Thyroid gland (tissue), 4 donors: ENCODE data around the gene LTBP3.

Experiments used
- POLR2A ChIP-seq, 2 donors: fragments of 450-650 bp; IDR thresholded peaks; one replicate each; pipeline ENCODE4 v1.6.1; 2017; ENCODE audit warnings: antibody characterized with exemption in 2 of 2, mild to moderate bottlenecking in 2 of 2, moderate library complexity in 1 of 2
- TF ChIP-seq, protein P1 (sequence below), 6 experiments: fragments of 200-600 bp in 3 of 6; fragments of 450-650 bp in 3 of 6; sonication (generic) in 3 of 6; IDR thresholded peaks; one replicate each; pipeline ENCODE4 v1.5.1; 2016 to 2019; ENCODE audit warnings: antibody characterized with exemption in 6 of 6, mild to moderate bottlenecking in 2 of 6, inconsistent platforms in 1 of 6, moderate library complexity in 1 of 6

DNA sequence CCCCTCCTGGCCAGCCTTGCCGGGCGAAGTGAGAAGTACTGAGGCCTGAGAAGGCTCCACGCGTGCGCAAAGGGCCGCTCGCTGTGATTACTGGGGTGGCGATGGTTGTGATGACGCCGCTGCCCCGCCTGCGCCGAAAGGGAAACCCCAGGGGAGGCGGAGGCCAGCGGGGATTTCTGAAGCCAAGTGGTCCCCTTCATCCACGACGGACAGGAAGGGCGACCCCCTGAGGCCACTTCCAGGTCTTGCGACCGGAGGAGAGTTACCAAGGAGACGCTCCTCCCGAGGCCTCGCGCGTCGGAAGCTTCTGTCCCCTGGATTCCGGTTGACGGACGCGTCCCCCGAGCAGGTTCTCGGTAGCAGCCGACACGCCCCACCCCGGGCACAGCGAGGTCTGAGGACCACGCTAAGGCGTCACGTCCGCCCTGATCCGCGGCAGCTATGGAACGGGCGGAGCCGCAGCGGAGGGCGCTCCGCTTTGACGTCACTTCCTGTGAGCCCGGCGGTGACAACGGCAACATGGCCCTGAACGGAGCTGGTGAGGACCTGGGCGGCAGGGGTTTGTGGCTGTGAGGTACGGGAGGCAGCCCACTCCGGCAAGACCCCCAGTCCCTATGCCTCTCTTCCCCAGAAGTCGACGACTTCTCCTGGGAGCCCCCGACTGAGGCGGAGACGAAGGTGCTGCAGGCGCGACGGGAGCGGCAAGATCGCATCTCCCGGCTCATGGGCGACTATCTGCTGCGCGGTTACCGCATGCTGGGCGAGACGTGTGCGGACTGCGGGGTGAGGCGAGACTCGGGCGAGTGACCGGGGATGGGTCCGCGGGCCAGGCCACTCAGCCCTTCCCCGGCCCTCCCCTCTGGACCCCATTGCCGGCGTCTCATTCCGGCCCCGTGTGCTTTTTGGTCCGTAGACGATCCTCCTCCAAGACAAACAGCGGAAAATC, 12.1 kb upstream of the LTBP3 start, which contains the start of gene ZNRD2:
- TF ChIP-seq POLR2A (IDR thresholded peaks at IDR 0.05), result peak in 1 of 2 donors; percentile 78
- TF ChIP-seq, protein P1, sequence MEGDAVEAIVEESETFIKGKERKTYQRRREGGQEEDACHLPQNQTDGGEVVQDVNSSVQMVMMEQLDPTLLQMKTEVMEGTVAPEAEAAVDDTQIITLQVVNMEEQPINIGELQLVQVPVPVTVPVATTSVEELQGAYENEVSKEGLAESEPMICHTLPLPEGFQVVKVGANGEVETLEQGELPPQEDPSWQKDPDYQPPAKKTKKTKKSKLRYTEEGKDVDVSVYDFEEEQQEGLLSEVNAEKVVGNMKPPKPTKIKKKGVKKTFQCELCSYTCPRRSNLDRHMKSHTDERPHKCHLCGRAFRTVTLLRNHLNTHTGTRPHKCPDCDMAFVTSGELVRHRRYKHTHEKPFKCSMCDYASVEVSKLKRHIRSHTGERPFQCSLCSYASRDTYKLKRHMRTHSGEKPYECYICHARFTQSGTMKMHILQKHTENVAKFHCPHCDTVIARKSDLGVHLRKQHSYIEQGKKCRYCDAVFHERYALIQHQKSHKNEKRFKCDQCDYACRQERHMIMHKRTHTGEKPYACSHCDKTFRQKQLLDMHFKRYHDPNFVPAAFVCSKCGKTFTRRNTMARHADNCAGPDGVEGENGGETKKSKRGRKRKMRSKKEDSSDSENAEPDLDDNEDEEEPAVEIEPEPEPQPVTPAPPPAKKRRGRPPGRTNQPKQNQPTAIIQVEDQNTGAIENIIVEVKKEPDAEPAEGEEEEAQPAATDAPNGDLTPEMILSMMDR (IDR thresholded peaks at IDR 0.05), result peak in 4 of 6 experiments; percentile 41 to 66 (median 53)
